ENCODE data around the gene SHISA7.
"Not testable (repeated sequence)": the region's sequence is repeated elsewhere in the genome, so short reads cannot be mapped to it uniquely, and the experiment has no call there.

SHISA7 gene

GRCh38 chr19:55446060-55446459 lies 3.0 kb upstream of the SHISA7 start:
- DNase-seq (ENCODE audit: low spot score): no peak

DNA sequence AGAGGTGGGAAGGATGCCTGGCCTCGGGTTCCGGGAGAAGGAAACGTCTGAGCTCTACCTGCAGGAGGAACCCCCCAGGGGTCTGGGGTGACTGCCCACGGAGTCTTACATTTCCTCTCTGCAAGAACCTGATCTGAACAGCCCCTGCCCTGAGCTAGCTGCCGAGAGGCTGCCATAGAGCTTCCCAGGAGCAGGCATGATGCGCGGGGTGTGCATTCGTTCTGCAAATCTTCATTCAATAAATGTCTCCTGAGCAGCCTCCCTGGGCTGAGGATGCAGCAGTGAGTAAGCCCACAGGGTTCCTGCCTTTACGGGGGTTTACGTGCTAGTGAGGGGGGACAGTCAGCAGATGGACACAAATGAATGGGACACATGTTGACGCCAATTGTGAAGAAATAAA lies 1.5 kb upstream of the SHISA7 start:
- DNase-seq (ENCODE audit: low spot score): no peak

- DNase-seq (ENCODE audit: low spot score): no peak
These were observed 852 bp upstream of the SHISA7 start for GRCh38 chr19:55443824-55444480.

DNA sequence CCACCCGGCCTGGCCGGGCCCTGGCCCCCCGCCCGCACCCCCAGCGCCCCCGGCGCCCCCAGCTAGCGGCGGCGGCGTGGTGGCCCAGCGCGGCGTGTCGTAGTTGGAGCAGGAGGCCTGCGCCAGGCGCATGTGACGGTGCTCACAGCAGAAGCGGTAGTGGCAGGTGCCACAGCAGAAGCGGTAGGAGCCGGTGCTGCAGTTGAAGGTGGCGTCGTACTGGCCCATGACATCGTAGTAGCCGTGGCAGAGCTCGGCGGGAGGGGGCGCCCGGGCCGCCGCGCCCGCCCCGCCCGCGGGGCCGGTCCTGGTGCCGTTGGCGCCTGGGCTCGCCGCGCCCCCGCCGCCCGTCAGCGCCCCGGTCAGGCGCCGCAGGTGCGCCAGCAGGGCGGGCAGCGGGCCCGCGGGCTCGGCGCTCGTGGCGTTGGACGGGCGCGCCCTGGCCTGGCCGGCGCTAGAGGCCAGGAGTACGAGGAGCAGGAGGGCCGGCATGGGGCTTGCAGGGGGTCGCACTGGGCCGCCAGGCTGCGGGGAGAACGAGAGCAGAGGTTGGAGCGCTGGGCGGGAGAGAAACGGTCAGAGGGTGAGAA lies 633 bp downstream of the SHISA7 start:
- peak; percentile 60 for DNase-seq (ENCODE audit: low spot score)

DNA sequence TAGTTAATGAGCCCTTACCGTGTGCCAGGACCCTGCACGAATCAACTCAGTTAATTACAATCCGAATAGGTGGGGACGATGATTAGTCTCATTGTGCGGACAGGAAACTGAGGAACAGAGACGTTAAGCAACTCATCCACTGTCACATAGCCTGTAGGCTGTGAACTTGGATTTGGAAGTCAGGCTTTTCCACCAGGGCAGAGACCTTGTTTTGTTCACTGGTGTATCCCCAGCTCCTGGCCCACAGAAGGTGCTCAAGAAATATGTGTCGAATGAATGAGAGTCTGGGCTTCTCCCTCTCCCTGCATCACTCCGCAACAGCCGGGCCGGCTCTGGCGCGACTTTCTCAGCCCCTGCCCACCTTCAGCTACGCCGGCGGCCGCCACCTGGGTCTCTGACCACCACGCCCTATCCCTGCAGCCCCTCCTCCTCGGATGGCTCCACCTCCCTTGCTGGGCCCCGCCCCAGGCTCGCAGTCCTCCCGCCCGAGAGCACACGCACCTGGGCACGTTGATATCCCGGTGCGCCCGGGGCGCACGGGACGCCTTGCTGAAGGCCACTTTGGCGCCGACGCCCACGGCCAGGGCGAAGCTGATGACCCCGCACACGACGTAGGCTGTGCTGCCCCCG lies 1.3 kb downstream of the SHISA7 start:
- DNase-seq (ENCODE audit: low spot score): no peak

GRCh38 chr19:55441319-55441691 lies 1.8 kb downstream of the SHISA7 start:
- DNase-seq (ENCODE audit: low spot score): no peak

DNA sequence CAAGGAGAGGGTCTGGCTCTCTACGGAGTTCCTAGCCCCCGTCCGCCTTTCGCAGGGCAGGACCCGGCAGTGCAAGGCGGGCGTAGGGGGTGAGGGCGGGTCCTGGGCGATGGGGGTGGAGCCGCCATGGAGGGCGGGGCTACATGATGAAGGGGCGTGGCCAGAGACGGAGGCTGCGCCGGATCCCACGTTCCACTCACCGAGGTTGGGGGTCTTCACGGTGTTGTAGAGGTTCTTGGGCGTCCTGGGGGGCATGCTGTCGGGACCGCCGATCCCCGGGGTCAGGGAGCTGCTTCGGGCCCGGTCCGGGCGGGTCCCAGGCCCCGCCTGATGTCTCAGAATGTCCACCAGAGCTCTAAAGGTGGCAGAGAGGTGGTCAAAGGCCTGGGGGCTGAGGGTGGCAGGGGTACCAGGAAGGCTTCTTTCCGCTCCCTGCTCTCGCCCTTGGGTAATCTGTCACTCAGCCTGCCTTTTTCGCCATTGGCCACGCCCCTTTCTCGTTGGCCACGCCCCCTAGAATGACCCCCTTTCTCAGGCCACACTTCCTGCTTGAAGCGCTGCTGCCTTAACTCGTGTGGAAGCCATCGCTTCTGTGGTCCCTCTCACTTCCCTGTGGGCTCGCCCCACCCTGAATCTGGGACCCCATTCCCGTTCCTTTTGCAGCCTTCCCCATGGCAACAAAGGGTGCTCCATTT lies 2.5 kb downstream of the SHISA7 start:
- peak; percentile 77 for DNase-seq (ENCODE audit: low spot score)

- DNase-seq (ENCODE audit: low spot score): no peak
These were observed 4.0 kb downstream of the SHISA7 start for GRCh38 chr19:55439052-55439451.

DNA sequence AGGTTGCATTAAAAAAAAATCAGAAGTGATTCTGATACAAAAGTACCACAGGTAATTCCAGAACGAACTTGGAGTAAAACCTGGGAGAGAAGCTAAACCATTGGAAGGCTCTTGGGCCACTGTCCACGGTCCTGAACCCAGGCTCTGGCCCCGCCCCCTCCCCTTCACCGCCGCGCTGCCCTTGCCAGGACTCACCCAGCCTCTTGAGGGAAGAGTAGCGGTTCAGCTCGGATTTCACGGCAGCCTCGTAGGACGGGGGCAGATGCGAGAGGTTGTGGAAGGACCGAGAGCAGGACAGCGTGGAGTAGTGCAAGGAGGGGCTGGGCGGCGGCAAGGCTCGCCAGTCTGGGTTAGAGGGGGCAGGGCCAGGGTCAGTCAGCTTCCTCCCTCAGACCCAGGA lies 5.7 kb downstream of the SHISA7 start:
- DNase-seq (ENCODE audit: low spot score): no peak

DNA sequence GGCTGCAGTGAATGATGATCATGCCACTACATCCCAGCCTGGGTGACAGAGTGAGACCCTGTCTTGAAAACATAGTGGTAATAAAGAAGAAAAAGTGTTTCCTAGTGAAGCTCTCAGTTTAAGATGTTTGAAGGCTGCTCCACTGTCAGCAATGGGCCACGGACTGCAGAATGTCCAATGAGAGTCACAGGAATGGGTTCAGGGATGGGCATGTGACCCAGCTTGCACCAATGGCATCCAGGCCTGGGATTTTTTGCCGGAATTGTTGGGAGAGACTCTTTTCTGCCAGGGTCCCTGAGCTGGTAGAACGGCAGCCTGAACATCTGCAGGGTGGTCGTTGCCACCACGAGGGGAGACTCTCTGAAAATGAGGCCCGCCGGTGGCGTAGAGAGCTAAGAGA lies 6.3 kb downstream of the SHISA7 start:
- DNase-seq (ENCODE audit: low spot score): no peak

DNA sequence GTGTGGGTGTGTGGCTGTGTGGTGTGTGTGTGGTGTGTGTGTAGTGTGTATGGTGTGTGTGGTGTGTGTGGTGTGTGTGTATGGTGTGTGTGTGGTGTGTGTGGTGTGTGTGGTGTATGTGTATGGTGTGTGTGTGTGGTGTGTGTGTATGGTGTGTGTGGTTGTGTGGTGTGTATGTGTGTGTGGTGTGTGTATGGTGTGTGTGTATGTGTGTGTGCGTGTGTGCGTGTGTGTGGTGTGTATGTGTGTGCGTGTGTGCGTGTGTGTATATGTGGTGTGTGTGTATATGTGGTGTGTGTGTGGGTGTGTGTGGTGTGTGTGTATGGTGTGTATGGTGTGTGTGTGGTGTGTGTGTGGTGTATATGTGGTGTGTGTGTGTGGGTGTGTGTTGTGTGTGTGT lies 8.1 kb downstream of the SHISA7 start:
- no peak for DNase-seq (ENCODE audit: low spot score)

DNA sequence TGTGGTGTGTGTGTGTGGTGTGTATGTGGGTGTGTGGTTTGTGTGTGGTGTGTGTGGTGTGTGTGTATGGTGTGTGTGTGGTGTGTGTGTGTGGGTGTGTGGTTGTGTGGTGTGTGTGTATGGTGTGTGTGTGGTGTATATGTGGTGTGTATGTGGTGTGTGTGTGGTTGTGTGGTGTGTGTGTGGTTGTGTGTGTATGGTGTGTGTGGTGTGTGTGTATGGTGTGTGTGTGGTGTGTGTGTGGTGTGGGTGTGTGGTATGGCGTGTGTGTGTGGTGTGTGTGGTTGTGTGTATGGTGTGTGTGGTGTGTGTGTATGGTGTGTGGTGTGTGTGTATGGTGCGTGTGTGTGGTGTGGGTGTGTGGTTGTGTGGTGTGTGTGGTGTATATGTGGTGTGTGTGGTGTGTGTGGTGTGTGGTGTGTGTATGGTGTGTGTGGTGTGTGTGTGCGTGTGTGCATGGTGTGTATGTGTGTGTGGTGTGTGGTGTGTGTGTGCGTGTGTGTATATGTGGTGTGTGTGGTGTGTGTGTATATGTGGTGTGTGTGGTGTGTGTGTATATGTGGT lies 8.7 kb downstream of the SHISA7 start:
- DNase-seq (ENCODE audit: low spot score): no peak

GRCh38 chr19:55433292-55433691 lies 9.8 kb downstream of the SHISA7 start:
- peak; percentile 45 for DNase-seq (ENCODE audit: low spot score)

GRCh38 chr19:55432241-55432959 lies 10.7 kb downstream of the SHISA7 start:
- DNase-seq (ENCODE audit: low spot score): no peak

DNA sequence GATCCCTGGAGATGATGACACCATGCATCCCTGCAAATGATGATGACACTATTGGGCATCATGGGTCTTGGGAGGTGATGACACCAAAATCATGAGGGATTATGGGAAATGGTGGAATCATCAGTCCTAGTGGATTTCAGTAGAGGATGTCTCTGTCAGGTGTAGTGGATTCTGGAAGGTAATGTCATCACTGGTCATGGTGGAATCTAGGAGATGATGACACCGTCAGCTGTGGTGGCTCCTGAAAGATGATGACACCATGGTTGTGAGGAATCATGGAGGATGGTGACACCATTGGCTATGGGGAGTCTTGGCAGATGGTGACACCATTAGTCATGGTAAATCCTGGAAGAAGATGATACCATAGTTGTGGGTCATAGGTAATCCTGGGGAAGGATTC lies 11.9 kb downstream of the SHISA7 start:
- no peak for DNase-seq (ENCODE audit: low spot score)

DNA sequence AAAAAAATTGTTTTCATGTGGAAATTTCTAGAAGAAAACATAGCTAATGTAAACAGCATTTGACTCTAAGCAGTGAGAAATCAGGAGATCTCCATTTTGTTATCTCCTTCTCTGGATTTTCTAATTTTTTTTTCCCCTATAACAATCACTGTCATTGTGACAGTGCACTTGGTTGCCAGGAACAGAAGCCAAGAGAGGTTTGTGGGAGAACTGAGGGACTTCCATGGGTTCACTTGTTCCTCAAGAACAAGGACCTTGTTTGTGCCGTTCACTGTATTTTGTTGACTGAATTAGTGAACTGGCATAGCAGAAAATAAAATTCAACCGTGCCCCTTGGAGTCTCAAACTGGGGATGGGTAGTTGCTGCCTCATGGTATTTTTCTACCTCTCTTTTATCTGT lies 17.1 kb downstream of the SHISA7 start:
- no peak for DNase-seq (ENCODE audit: low spot score)

DNA sequence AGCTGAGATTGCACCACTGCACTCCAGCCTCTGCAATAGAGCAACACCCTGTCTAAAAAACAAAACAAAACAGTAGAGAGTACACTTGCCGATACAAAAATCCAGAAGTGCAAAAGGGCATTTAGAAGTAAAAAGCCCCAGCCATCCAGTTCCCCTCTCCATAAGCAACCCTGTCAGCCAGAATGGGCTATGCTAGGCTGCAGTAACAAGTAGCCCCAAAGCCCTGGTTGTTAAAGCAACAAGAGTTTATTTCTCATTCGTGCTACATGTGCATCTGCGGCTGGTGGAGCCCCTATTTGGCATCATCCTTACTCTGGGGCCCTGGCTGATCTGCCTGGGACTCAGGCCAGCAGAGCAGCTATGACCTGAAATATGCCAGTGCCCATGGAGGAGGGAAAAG lies 18.6 kb downstream of the SHISA7 start:
- no peak for DNase-seq (ENCODE audit: low spot score)

- DNase-seq (ENCODE audit: low spot score): no peak
These were observed 19.7 kb downstream of the SHISA7 start for GRCh38 chr19:55423225-55424005.

GRCh38 chr19:55421281-55421680 lies 21.8 kb downstream of the SHISA7 start:
- not testable (repeated sequence) for DNase-seq (ENCODE audit: low spot score)

DNA sequence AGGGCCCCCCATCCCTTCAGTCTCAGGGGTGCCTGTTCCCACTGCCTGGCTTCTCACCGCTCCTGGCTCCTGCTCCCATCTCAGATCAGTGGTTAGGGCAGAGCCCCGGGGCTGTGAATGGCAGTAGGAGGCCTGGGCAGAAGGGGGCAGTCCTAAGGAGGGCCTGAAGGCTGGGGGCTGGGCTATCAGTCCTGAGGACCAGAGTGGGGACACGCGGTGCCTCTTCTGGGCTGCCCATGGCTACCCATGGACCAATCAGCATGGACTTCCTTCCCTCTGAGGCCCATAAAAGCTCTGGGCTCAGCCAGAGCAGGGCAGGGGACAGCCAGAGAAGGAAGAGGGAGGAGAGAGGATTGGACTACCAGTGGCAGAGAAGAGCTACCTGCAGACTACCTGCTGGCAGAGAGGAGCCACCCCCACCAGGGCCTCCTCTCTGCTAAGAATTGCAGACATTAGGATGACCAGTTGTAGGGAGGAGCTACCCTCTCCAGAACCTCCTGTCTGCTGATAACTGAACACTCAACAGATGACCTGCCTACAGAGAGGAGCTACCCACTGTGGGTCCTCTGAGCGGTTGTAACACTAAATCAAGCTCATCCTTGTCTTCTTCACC lies 23.4 kb downstream of the SHISA7 start:
- DNase-seq (ENCODE audit: low spot score): no peak

DNA sequence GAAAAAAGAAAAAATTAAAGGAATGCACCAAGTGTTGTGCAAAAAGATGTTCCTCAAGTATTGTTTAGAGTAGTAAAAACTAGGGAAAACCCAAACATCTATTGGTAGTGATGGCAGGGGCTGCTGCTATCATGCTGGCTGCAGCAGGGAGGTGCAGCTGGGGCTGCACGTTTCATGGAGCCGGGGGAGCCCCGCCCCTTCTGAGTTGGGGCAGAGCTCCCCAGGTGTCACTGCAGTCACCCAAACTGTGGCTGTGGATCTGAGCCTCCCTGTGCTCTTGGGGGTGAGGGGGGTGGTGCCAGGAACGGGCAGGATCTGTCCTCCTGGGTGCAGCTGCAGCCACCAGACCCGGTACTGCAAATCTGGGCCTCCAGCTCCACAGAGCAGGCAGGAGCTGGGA lies 24.0 kb downstream of the SHISA7 start:
- no peak for DNase-seq (ENCODE audit: low spot score)

All from D341Med (cell line).